Measurements from ENCODE around the gene SYNPO.

Gene SYNPO

DNA sequence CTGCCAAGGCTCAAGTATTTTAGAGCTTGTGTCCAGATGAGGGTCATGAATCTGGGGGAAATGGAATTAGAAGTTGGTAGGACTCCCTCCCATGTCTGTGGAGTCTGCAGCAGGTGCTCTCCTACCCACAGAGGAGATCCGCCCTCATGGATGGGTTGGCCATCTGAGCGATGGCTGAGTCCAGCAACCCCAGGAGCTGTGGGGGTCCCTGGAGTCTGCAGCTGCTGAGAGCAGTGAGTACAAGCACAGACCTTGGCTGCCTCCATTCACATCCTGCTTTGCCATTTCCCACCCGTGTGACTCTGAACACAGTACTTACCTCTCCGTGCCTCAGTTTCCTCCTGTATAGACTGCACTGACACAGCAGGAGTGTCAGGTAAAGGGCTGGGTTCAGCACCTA, 25.8 kb upstream of the SYNPO start:
- TF ChIP-seq, protein P1, sequence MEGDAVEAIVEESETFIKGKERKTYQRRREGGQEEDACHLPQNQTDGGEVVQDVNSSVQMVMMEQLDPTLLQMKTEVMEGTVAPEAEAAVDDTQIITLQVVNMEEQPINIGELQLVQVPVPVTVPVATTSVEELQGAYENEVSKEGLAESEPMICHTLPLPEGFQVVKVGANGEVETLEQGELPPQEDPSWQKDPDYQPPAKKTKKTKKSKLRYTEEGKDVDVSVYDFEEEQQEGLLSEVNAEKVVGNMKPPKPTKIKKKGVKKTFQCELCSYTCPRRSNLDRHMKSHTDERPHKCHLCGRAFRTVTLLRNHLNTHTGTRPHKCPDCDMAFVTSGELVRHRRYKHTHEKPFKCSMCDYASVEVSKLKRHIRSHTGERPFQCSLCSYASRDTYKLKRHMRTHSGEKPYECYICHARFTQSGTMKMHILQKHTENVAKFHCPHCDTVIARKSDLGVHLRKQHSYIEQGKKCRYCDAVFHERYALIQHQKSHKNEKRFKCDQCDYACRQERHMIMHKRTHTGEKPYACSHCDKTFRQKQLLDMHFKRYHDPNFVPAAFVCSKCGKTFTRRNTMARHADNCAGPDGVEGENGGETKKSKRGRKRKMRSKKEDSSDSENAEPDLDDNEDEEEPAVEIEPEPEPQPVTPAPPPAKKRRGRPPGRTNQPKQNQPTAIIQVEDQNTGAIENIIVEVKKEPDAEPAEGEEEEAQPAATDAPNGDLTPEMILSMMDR (IDR thresholded peaks at IDR 0.05; ENCODE audit: low read depth, low read length, missing control alignments): no peak
- Histone ChIP-seq H3K36me3 (replicated peaks) (no peaks in the 10 kb centered on the region), H3K27ac (no peak overlapping the region), H3K27me3 (replicated peaks) (no peaks in the 10 kb centered on the region), H3K4me3 (ENCODE audit: low read depth, low read length) (no peak overlapping the region)
- in situ Hi-C loops (cut with HindIII; ENCODE audit: low pct_ligation_motif_present, low sequenced_read_pairs): no loop called here
- no peak for DNase-seq

DNA sequence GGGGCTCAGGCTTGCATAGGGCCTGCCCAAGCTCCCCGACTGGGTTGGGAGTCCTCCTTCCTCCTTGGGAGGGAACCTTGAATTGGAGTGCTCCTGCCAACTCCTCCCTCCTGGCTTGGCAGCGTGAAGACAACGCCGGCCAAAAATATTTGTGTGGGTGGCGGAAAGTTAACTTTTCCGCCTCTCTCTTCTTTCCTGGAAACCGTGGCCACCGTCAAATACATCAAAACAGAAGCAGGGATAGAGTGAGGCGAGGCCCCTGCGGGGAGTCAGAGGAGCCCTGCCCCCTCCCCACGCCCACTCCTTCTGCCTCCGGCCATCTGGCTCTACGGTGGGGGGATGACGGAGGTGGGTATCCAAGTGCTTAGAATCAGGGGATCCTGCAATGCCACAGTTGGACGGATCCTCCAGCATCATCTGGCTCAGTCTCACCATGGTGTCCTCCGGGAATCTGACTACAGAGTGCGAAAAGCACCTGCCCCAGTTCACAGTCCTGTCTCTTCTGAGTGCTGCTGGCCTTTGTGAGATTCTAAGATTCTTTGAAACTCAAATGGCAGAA, 25.2 kb upstream of the SYNPO start:
- peak; percentile 59 for DNase-seq
- H3K27me3 ChIP-seq (replicated peaks): no peaks in the 10 kb centered on the region
- no peaks in the 10 kb centered on the region for H3K36me3 ChIP-seq (replicated peaks)
- H3K27ac ChIP-seq: no peak overlapping the region
- TF ChIP-seq, protein P1 (IDR thresholded peaks at IDR 0.05; ENCODE audit: low read depth, low read length, missing control alignments): no peak
- no peak overlapping the region for H3K4me3 ChIP-seq (ENCODE audit: low read depth, low read length)
- in situ Hi-C loops (cut with HindIII; ENCODE audit: low pct_ligation_motif_present, low sequenced_read_pairs): no loop called here

DNA sequence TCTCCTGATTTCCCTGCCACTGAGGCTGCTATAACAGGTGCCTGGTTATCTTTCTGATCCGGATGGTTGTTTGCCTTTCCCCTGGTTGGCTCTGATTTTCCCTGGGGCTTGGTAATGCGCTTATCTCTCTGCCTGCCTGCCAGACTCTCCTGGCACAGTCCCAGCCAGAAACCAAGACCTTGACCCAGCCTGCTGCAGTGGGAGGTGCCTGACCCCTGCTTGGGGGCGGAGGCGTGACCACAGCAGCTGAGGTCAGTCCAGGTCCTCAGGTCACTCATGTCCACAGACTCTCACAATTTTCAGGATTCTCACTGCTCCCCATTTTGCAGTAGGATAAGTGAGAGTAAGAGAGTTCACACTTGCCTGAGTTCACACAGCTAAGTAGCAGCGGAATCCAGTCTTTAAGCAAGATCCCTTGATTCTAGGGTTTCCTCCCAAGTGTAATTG, 24.4 kb upstream of the SYNPO start:
- DNase-seq: no peak
- no peaks in the 10 kb centered on the region for H3K36me3 ChIP-seq (replicated peaks)
- no peak overlapping the region for H3K27ac ChIP-seq
- TF ChIP-seq, protein P1 (IDR thresholded peaks at IDR 0.05; ENCODE audit: low read depth, low read length, missing control alignments): no peak
- H3K27me3 ChIP-seq (replicated peaks): no peaks in the 10 kb centered on the region
- no peak overlapping the region for H3K4me3 ChIP-seq (ENCODE audit: low read depth, low read length)
- in situ Hi-C loops (cut with HindIII; ENCODE audit: low pct_ligation_motif_present, low sequenced_read_pairs): no loop called here

DNA sequence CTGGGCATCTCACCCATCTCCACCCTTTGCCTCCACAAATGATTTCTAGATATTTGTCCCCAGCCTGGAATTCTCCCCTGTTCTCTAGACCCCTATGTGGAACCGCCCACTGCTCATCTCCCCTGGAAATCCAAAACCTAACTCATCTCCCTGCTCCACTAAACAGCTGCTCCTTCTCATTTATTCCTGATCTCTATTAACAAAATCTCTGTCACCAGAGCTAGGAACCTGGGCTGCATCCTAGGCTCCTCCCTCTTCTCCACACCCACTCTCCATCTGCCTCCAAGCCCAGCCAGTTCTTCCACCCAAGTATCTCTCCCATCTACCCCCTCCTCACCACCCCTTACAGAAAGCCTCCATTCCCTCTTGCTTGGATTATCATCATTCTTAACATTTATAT, 24.0 kb upstream of the SYNPO start:
- TF ChIP-seq, protein P1 (IDR thresholded peaks at IDR 0.05; ENCODE audit: low read depth, low read length, missing control alignments): no peak
- Histone ChIP-seq H3K27me3 (replicated peaks) (no peaks in the 10 kb centered on the region), H3K36me3 (replicated peaks) (no peaks in the 10 kb centered on the region), H3K27ac (no peak overlapping the region), H3K4me3 (ENCODE audit: low read depth, low read length) (no peak overlapping the region)
- in situ Hi-C loops (cut with HindIII; ENCODE audit: low pct_ligation_motif_present, low sequenced_read_pairs): no loop called here
- DNase-seq: no peak

DNA sequence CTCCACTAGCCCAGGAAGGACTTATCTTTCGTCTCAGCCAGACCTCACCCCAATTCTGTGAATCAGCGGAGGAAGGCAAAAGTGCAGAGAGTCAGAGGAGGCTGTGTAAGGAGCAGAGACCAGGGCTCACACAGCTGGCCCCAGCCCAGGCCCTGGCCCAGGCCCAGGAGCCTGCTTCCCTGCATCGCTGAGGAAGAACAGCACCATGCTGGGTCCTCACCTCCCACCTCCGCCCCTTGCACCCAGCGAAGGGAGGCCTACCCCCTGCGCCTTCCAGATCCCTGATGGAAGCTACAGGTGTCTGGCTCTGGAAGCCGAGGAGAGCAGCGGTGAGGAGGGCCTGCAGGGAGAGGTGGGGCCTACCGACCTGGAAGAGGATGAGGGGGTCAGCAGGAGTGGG, 22.3 kb upstream of the SYNPO start:
- in situ Hi-C loops (cut with HindIII; ENCODE audit: low pct_ligation_motif_present, low sequenced_read_pairs): no loop called here
- no peak overlapping the region for H3K27ac ChIP-seq
- DNase-seq: no peak
- TF ChIP-seq, protein P1 (IDR thresholded peaks at IDR 0.05; ENCODE audit: low read depth, low read length, missing control alignments): no peak
- H3K4me3 ChIP-seq (ENCODE audit: low read depth, low read length): no peak overlapping the region
- no peaks in the 10 kb centered on the region for H3K36me3 ChIP-seq (replicated peaks)
- H3K27me3 ChIP-seq (replicated peaks): no peaks in the 10 kb centered on the region
